ENCODE results near the gene LRRK1.

Gene LRRK1

GRCh38 chr15:100947760-100948429 lies 28.7 kb downstream of the LRRK1 start:
- TF ChIP-seq CTCF (IDR thresholded peaks at IDR 0.05; ENCODE audit: extremely low read depth, missing control alignments) = no peak
- no peak for DNase-seq (ENCODE audit: low spot score)

- no peak for TF ChIP-seq CTCF (IDR thresholded peaks at IDR 0.05; ENCODE audit: extremely low read depth, missing control alignments)
- no peak for DNase-seq (ENCODE audit: low spot score)
Observed at GRCh38 chr15:100948430-100948762, 29.2 kb downstream of the LRRK1 start.

GRCh38 chr15:100949691-100950090 lies 30.5 kb downstream of the LRRK1 start:
- TF ChIP-seq CTCF (IDR thresholded peaks at IDR 0.05; ENCODE audit: extremely low read depth, missing control alignments) = no peak
- no peak for DNase-seq (ENCODE audit: low spot score)

GRCh38 chr15:100951965-100952364 lies 32.8 kb downstream of the LRRK1 start:
- DNase-seq (ENCODE audit: low spot score) = no peak
- no peak for TF ChIP-seq CTCF (IDR thresholded peaks at IDR 0.05; ENCODE audit: extremely low read depth, missing control alignments)

GRCh38 chr15:100952566-100952965 lies 33.4 kb downstream of the LRRK1 start:
- TF ChIP-seq CTCF (IDR thresholded peaks at IDR 0.05; ENCODE audit: extremely low read depth, missing control alignments) = no peak

GRCh38 chr15:100958326-100959065 lies 39.3 kb downstream of the LRRK1 start:
- TF ChIP-seq CTCF (IDR thresholded peaks at IDR 0.05; ENCODE audit: extremely low read depth, missing control alignments) = no peak
- DNase-seq (ENCODE audit: low spot score) = no peak

More at GRCh38 chr15:100952566-100952965, 33.4 kb downstream of the LRRK1 start:
- DNase-seq (ENCODE audit: low spot score) = no peak
